GM23338 (cell line): Measurements from ENCODE around the gene ITIH5. TPM values are rescaled to one million over a fixed set of nuclear protein-coding genes. Genes with fewer than 3 reads are reported as not detected.

ENCODE experiments used
- ATAC-seq: fragments of 200-7000 bp; cut with Tn5 transposase; 3 replicates; pipeline ENCODE4 v1.9.1; 2020
- DNase-seq: peaks from one replicate; pipeline ENCODE4 v3.0.0-alpha.2; 2015; ENCODE audit warnings: low spot score
- H2AFZ ChIP-seq: fragments of 200-600 bp; sonication (generic); 2 replicates; pipeline ENCODE4 v1.8.0; 2016; ENCODE audit warnings: antibody characterized with exemption, mild to moderate bottlenecking, moderate library complexity
- H3F3A ChIP-seq: fragments of 200-600 bp; sonication (generic); replicated peaks from 2 replicates; pipeline ENCODE4 v1.8.0; 2017; ENCODE audit warnings: antibody characterized with exemption, mixed run types, low read depth
- H3K27ac ChIP-seq: fragments of 200-600 bp; sonication (generic); 2 replicates; pipeline ENCODE4 v1.6.1; 2016; ENCODE audit warnings: low read depth
- H3K27me3 ChIP-seq: fragments of 200-600 bp; sonication (generic); 2 replicates; pipeline ENCODE4 v1.8.0; 2016; ENCODE audit warnings: mild to moderate bottlenecking, mixed run types, moderate library complexity; ENCODE audit not compliant: insufficient read depth
- H3K36me3 ChIP-seq: fragments of 200-600 bp; sonication (generic); 2 replicates; pipeline ENCODE4 v1.8.0; 2016; ENCODE audit warnings: mild to moderate bottlenecking; ENCODE audit not compliant: insufficient read depth
- H3K4me1 ChIP-seq: fragments of 200-600 bp; sonication (generic); 2 replicates; pipeline ENCODE4 v1.8.0; 2016; ENCODE audit warnings: mild to moderate bottlenecking, moderate library complexity; ENCODE audit not compliant: insufficient read depth
- H3K4me2 ChIP-seq: fragments of 200-600 bp; sonication (generic); 2 replicates; pipeline ENCODE4 v1.7.1; 2017; ENCODE audit warnings: mixed run types
- H3K4me3 ChIP-seq: fragments of 200-600 bp; sonication (generic); 2 replicates; pipeline ENCODE4 v1.6.1; 2016; ENCODE audit warnings: mixed run types
- H3K79me2 ChIP-seq: fragments of 200-600 bp; sonication (generic); replicated peaks from 2 replicates; pipeline ENCODE4 v1.8.0; 2017; ENCODE audit warnings: mild to moderate bottlenecking; ENCODE audit not compliant: insufficient read depth
- H3K9me2 ChIP-seq: fragments of 200-600 bp; sonication (generic); 2 replicates; pipeline ENCODE4 v1.8.0; 2017; ENCODE audit not compliant: insufficient read depth
- H4K20me1 ChIP-seq: fragments of 200-600 bp; sonication (generic); replicated peaks from 2 replicates; pipeline ENCODE4 v1.8.0; 2017; ENCODE audit warnings: mild to moderate bottlenecking; ENCODE audit not compliant: insufficient read depth
- H3K27ac Mint-ChIP-seq: 2 replicates; pipeline ENCODE4 v1.8.0; 2020; ENCODE audit warnings: inconsistent platforms, mild to moderate bottlenecking, moderate library complexity, mixed read lengths
- H3K27me3 Mint-ChIP-seq: 3 replicates; pipeline ENCODE4 v1.8.0; 2022; ENCODE audit warnings: low read depth, mild to moderate bottlenecking, moderate library complexity, mixed read lengths, inconsistent platforms; ENCODE audit not compliant: insufficient read depth, poor library complexity
- H3K36me3 Mint-ChIP-seq: 3 replicates; pipeline ENCODE4 v1.8.0; 2021; ENCODE audit warnings: low read depth, mild to moderate bottlenecking, inconsistent platforms, moderate library complexity, mixed read lengths
- H3K4me1 Mint-ChIP-seq: 3 replicates; pipeline ENCODE4 v1.8.0; 2020; ENCODE audit warnings: mild to moderate bottlenecking, inconsistent platforms, mixed read lengths
- H3K4me3 Mint-ChIP-seq: 3 replicates; pipeline ENCODE4 v1.8.0; 2021; ENCODE audit warnings: moderate library complexity, mild to moderate bottlenecking, inconsistent platforms, mixed read lengths
- H3K9me3 Mint-ChIP-seq: 3 replicates; pipeline ENCODE4 v1.8.0; 2020; ENCODE audit warnings: moderate library complexity, mild to moderate bottlenecking, inconsistent platforms, mixed read lengths
- CREB1 ChIP-seq: fragments of 250-450 bp; sonication (Bioruptor Pico); IDR thresholded peaks from 2 replicates; pipeline ENCODE4 v1.5.0; 2020; ENCODE audit warnings: low read depth, mild to moderate bottlenecking, moderate library complexity
- EZH2 ChIP-seq: fragments of 200-600 bp; sonication (generic); IDR thresholded peaks from one replicate; pipeline ENCODE4 v1.8.0; 2017; ENCODE audit warnings: antibody characterized with exemption, mild to moderate bottlenecking, low read depth; ENCODE audit not compliant: unreplicated experiment
- EZH2phosphoT487 ChIP-seq: fragments of 200-600 bp; sonication (generic); IDR thresholded peaks from one replicate; pipeline ENCODE4 v1.8.1; 2018; ENCODE audit warnings: antibody characterized with exemption; ENCODE audit not compliant: unreplicated experiment
- JUNB ChIP-seq: IDR thresholded peaks from one replicate; pipeline ENCODE4 v1.6.1; 2016; ENCODE audit warnings: antibody characterized with exemption; ENCODE audit not compliant: unreplicated experiment
- NANOG ChIP-seq: IDR thresholded peaks from 2 replicates; pipeline ENCODE4 v1.6.1; 2016; ENCODE audit warnings: antibody characterized with exemption, borderline replicate concordance
- STAT1 ChIP-seq: IDR thresholded peaks from one replicate; pipeline ENCODE4 v1.6.1; 2016; ENCODE audit warnings: antibody characterized with exemption; ENCODE audit not compliant: unreplicated experiment
- ZNF114 ChIP-seq: fragments of 250-450 bp; sonication (Bioruptor Pico); IDR thresholded peaks from 2 replicates; pipeline ENCODE4 v1.5.0; 2020; ENCODE audit warnings: mild to moderate bottlenecking, moderate library complexity
- polyA plus RNA-seq: library from polyadenylated mRNA; unstranded; fragments of >200 nt; fragmentation: Nextera tagmentation; extraction: Ambion mirVana; gene quantifications from 2 replicates; pipeline ENCODE4 v1.2.1, GENCODE V29; 2016
- total RNA-seq: library from RNA; depleted of rRNA; stranded (reverse); fragments of >200 nt; shearing (Covaris generic); gene quantifications from 2 replicates; pipeline ENCODE4 v1.2.3, GENCODE V29; 2014
- TF ChIP-seq, protein P1 (sequence below): IDR thresholded peaks from 2 replicates; pipeline ENCODE4 v1.6.1; 2016; ENCODE audit warnings: antibody characterized with exemption
- TF ChIP-seq, protein P2 (sequence below): fragments of 250-450 bp; sonication (Bioruptor Pico); IDR thresholded peaks from 2 replicates; pipeline ENCODE4 v1.5.0; 2020; ENCODE audit warnings: mild to moderate bottlenecking, moderate library complexity

ITIH5 gene
- total and polyA plus RNA-seq, 2 experiments from 2014 or later = 0.99 to 2.2 TPM

- Histone ChIP-seq H3K4me1 (no peaks in the 10 kb centered on the region), H3K36me3 (no peaks in the 10 kb centered on the region), H3K4me2 (no peak overlapping the region), H3K27me3 (no peaks in the 10 kb centered on the region), H4K20me1 (no peaks in the 10 kb centered on the region), H3K27ac (no peak overlapping the region), H3K79me2 (no peaks in the 10 kb centered on the region), H3K4me3 (no peak overlapping the region), H3K9me2 (no peaks in the 10 kb centered on the region; the same call in 1 of the 2 replicates), H3F3A (no peaks in the 10 kb centered on the region), H2AFZ (peak overlapping the region; percentile 65; the same call in 1 of the 2 replicates)
- Mint-ChIP-seq H3K4me3 (no peak overlapping the region), H3K27me3 (no peaks in the 10 kb centered on the region), H3K4me1 (peaks cover 4% of the 10 kb centered on the region; the same call in 2 of the 3 replicates), H3K27ac (no peak overlapping the region), H3K9me3 (peaks cover 13% of the 10 kb centered on the region), H3K36me3 (peaks cover 11% of the 10 kb centered on the region; the same call in 2 of the 3 replicates)
- DNase-seq (no peak), ATAC-seq (no peak)
- TF ChIP-seq NANOG = no peak
- TF ChIP-seq, protein P1, sequence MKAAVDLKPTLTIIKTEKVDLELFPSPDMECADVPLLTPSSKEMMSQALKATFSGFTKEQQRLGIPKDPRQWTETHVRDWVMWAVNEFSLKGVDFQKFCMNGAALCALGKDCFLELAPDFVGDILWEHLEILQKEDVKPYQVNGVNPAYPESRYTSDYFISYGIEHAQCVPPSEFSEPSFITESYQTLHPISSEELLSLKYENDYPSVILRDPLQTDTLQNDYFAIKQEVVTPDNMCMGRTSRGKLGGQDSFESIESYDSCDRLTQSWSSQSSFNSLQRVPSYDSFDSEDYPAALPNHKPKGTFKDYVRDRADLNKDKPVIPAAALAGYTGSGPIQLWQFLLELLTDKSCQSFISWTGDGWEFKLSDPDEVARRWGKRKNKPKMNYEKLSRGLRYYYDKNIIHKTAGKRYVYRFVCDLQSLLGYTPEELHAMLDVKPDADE = no peak
- TF ChIP-seq STAT1 = no peak
- TF ChIP-seq EZH2 = no peak
- no peak for TF ChIP-seq ZNF114
- TF ChIP-seq CREB1 (CRISPR knock-in tag) = no peak
- TF ChIP-seq JUNB = no peak
- TF ChIP-seq EZH2phosphoT487 = no peak
- TF ChIP-seq, protein P2, sequence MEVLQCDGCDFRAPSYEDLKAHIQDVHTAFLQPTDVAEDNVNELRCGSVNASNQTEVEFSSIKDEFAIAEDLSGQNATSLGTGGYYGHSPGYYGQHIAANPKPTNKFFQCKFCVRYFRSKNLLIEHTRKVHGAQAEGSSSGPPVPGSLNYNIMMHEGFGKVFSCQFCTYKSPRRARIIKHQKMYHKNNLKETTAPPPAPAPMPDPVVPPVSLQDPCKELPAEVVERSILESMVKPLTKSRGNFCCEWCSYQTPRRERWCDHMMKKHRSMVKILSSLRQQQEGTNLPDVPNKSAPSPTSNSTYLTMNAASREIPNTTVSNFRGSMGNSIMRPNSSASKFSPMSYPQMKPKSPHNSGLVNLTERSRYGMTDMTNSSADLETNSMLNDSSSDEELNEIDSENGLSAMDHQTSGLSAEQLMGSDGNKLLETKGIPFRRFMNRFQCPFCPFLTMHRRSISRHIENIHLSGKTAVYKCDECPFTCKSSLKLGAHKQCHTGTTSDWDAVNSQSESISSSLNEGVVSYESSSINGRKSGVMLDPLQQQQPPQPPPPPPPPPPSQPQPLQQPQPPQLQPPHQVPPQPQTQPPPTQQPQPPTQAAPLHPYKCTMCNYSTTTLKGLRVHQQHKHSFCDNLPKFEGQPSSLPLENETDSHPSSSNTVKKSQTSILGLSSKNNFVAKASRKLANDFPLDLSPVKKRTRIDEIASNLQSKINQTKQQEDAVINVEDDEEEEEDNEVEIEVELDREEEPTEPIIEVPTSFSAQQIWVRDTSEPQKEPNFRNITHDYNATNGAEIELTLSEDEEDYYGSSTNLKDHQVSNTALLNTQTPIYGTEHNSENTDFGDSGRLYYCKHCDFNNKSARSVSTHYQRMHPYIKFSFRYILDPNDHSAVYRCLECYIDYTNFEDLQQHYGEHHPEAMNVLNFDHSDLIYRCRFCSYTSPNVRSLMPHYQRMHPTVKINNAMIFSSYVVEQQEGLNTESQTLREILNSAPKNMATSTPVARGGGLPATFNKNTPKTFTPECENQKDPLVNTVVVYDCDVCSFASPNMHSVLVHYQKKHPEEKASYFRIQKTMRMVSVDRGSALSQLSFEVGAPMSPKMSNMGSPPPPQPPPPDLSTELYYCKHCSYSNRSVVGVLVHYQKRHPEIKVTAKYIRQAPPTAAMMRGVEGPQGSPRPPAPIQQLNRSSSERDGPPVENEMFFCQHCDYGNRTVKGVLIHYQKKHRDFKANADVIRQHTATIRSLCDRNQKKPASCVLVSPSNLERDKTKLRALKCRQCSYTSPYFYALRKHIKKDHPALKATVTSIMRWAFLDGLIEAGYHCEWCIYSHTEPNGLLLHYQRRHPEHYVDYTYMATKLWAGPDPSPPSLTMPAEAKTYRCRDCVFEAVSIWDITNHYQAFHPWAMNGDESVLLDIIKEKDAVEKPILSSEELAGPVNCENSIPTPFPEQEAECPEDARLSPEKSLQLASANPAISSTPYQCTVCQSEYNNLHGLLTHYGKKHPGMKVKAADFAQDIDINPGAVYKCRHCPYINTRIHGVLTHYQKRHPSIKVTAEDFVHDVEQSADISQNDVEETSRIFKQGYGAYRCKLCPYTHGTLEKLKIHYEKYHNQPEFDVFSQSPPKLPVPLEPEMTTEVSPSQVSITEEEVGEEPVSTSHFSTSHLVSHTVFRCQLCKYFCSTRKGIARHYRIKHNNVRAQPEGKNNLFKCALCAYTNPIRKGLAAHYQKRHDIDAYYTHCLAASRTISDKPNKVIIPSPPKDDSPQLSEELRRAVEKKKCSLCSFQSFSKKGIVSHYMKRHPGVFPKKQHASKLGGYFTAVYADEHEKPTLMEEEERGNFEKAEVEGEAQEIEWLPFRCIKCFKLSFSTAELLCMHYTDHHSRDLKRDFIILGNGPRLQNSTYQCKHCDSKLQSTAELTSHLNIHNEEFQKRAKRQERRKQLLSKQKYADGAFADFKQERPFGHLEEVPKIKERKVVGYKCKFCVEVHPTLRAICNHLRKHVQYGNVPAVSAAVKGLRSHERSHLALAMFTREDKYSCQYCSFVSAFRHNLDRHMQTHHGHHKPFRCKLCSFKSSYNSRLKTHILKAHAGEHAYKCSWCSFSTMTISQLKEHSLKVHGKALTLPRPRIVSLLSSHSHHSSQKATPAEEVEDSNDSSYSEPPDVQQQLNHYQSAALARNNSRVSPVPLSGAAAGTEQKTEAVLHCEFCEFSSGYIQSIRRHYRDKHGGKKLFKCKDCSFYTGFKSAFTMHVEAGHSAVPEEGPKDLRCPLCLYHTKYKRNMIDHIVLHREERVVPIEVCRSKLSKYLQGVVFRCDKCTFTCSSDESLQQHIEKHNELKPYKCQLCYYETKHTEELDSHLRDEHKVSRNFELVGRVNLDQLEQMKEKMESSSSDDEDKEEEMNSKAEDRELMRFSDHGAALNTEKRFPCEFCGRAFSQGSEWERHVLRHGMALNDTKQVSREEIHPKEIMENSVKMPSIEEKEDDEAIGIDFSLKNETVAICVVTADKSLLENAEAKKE (CRISPR knock-in tag) = no peak
Observed at GRCh38 chr10:7515439-7515838, 151.3 kb downstream of the ITIH5 start.
